ENCODE measurements around the gene CENPM. TPM values are rescaled to one million over a fixed set of nuclear protein-coding genes. Genes with fewer than 3 reads are reported as not detected.

The CENPM gene
- total RNA-seq, 4 donors from 2014 or later: 1.5 to 5.1 TPM; not detected in 2

DNA sequence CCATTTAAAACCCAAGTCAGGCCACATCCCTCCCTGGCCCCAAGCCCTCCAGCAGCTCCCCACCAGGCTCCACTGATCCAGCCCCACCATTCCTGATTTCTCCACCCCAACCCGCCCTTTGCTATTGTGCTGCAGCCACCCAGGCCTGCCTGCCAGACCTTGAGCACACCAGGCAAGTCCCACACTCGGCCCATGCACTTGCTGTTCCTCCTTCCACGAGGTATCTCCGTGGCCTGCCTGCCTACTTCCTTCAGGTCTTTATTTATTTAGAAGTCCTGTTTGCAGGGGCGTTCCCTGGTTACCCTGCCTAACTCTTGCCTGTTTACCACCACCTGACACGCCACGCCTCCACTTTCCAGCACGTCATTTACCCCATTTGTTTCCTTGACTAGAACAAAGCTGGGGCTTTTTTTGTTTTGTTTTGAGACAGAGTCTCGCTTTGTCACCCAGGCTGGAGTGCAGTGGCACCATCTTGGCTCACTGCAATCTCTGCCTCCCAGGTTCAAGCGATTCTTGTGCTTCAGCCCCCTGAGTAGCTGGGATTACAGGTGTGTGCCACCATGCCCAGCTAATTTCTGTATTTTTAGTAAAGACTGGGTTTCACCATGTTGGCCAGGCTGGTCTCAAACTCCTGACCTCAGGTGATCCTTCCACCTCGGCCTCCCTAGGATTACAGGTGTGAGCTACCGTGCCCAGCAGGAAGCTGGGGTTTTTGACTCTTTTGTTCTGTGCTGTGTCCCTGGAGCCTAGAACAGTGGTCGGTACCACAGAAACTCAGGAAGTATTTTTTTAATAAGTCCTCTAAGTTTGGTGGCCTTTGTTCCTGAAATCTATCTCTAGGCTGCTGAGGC, 6.7 kb downstream of the CENPM start:
- no peaks in the 10 kb centered on the region for H3K9me3 ChIP-seq
- H3K4me1 ChIP-seq: peaks cover 3 to 29% of the 10 kb centered on the region in 2 donors
- H3K27me3 ChIP-seq: no peaks in the 10 kb centered on the region
- H3K27ac ChIP-seq: peak overlapping the region in 3 of 4 donors; percentile 29 to 57 (median 39)
- in situ Hi-C loops (cut with MboI; ENCODE audit: low sequenced_read_pairs in 4 of 4) (loop anchor here (5.0 to 10.0 kb wide), 5 partner anchors 108 to 245 kb away; partner anchors contain the start of genes MEI1 (in 4 of the 4) and SREBF2 (in 1 of the 4)), intact Hi-C loops (cut with DNase I; ENCODE audit: low total_unique reads) (no loop called here)
- no peaks in the 10 kb centered on the region for H3K36me3 ChIP-seq
- TF ChIP-seq, protein P1, sequence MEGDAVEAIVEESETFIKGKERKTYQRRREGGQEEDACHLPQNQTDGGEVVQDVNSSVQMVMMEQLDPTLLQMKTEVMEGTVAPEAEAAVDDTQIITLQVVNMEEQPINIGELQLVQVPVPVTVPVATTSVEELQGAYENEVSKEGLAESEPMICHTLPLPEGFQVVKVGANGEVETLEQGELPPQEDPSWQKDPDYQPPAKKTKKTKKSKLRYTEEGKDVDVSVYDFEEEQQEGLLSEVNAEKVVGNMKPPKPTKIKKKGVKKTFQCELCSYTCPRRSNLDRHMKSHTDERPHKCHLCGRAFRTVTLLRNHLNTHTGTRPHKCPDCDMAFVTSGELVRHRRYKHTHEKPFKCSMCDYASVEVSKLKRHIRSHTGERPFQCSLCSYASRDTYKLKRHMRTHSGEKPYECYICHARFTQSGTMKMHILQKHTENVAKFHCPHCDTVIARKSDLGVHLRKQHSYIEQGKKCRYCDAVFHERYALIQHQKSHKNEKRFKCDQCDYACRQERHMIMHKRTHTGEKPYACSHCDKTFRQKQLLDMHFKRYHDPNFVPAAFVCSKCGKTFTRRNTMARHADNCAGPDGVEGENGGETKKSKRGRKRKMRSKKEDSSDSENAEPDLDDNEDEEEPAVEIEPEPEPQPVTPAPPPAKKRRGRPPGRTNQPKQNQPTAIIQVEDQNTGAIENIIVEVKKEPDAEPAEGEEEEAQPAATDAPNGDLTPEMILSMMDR (IDR thresholded peaks at IDR 0.05 in 4 of 5, conservative IDR thresholded peaks at IDR 0.05 in 1 of 5): no peak
- TF ChIP-seq POLR2A (IDR thresholded peaks at IDR 0.05): no peak
- H3K4me3 ChIP-seq: no peak overlapping the region
- peak in 1 of 2 donors; percentile 41 for DNase-seq
- no peak for ATAC-seq

DNA sequence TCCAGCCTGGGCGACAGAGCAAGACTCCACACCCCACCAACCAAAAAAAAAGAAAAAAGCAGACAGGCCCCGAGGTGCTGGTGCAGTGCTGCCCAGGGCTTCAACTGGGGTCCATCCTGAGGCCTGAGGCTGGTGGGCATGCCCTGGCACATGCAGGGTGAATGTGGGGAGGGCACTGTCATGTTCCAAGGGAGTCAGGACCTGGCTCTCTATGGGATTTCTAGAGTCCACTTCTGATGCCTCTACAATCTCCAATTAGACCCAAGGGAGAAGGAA, 10.1 kb downstream of the CENPM start:
- TF ChIP-seq POLR2A (IDR thresholded peaks at IDR 0.05): no peak
- TF ChIP-seq, protein P1 (IDR thresholded peaks at IDR 0.05 in 4 of 5, conservative IDR thresholded peaks at IDR 0.05 in 1 of 5): no peak
- no peak for DNase-seq
- intact Hi-C loops (cut with DNase I; ENCODE audit: low total_unique reads): no loop called here
- Histone ChIP-seq H3K4me1 (peaks cover 8 to 32% of the 10 kb centered on the region in 2 donors), H3K27ac (no peak overlapping the region), H3K27me3 (no peaks in the 10 kb centered on the region), H3K9me3 (no peaks in the 10 kb centered on the region), H3K36me3 (no peaks in the 10 kb centered on the region), H3K4me3 (no peak overlapping the region)
- in situ Hi-C loops (cut with MboI; ENCODE audit: low sequenced_read_pairs in 4 of 4): no loop called here
- ATAC-seq: no peak

DNA sequence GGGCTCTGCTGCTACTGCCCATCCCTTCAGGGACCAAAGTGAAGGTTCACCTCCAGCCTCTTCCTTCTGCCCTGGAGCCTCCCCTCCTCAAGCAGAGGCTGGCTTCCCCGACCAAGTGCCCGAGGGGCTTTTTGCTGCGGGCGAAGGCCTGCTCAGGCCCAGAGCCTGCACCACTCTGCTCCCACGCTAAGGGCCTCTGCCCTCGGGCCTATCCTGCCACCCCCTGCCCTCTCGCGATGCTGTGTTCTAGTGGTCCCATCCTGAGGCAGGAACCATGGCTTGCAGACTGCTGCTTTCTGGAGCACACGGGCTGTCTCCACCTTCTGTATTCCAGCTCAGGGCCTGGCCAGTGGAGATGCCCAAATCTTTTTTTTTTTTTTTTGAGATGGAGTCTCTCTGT, 11.4 kb downstream of the CENPM start:
- in situ Hi-C loops (cut with MboI; ENCODE audit: low sequenced_read_pairs in 4 of 4): no loop called here
- ATAC-seq (no peak), DNase-seq (no peak)
- Histone ChIP-seq H3K36me3 (no peaks in the 10 kb centered on the region), H3K4me3 (no peak overlapping the region), H3K27me3 (no peaks in the 10 kb centered on the region), H3K27ac (peak overlapping the region in 1 of 4 donors; percentile 6), H3K9me3 (no peaks in the 10 kb centered on the region), H3K4me1 (peaks cover 8 to 26% of the 10 kb centered on the region in 2 donors)
- TF ChIP-seq POLR2A (IDR thresholded peaks at IDR 0.05): no peak
- TF ChIP-seq, protein P1 (IDR thresholded peaks at IDR 0.05 in 4 of 5, conservative IDR thresholded peaks at IDR 0.05 in 1 of 5): no peak
- intact Hi-C loops (cut with DNase I; ENCODE audit: low total_unique reads): no loop called here

DNA sequence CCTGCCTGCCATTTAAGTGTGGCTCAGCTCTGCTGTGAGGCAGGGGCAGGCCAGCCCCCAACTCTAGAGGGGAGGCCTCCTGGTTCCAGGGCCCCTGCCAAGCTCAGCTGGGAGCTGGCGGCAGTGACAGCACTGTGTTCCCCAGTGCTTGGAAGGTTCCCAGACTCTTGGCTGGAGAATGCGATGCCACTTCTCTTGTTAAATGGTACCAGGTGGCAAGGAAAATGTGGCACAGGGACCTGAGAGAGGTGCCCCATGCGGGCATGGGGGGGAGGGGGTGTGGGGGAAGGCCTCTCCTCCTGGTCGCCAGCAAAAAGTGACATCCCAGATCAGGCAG, 12.0 kb downstream of the CENPM start:
- Histone ChIP-seq H3K36me3 (no peaks in the 10 kb centered on the region), H3K27me3 (no peaks in the 10 kb centered on the region), H3K4me3 (no peak overlapping the region), H3K9me3 (no peaks in the 10 kb centered on the region), H3K4me1 (peaks cover 8 to 22% of the 10 kb centered on the region in 2 donors), H3K27ac (peak overlapping the region in 2 of 4 donors; percentile 46 to 78)
- intact Hi-C loops (cut with DNase I; ENCODE audit: low total_unique reads) (no loop called here), in situ Hi-C loops (cut with MboI; ENCODE audit: low sequenced_read_pairs in 4 of 4) (no loop called here)
- ATAC-seq: peak in 1 of 2 donors; percentile 24
- DNase-seq: no peak
- TF ChIP-seq, protein P1 (IDR thresholded peaks at IDR 0.05 in 4 of 5, conservative IDR thresholded peaks at IDR 0.05 in 1 of 5): no peak
- TF ChIP-seq POLR2A (IDR thresholded peaks at IDR 0.05): no peak
